Muscle of back (tissue), 11 donors: ENCODE data around the gene ARMC9. TPM values are rescaled to one million over a fixed set of nuclear protein-coding genes. Genes with fewer than 3 reads are reported as not detected.

Source experiments
- DNase-seq, 3 donors: peaks; one replicate each; pipeline versions ENCODE4 v3.0.0 to v3.0.0-alpha.2; 2013
- polyA plus RNA-seq, 10 donors: library from polyadenylated mRNA; unstranded; fragments of 120-200 nt; gene quantifications; one replicate each; pipeline ENCODE4 v1.2.1, GENCODE V29; 2013; ENCODE audit not compliant: insufficient read length in 10 of 10

ARMC9 gene
- polyA plus RNA-seq, 10 donors = 4.0 to 6.7 (median 5.1) TPM

- no peak for DNase-seq
Measured at GRCh38 chr2:231379266-231380215, 181.1 kb downstream of the ARMC9 start.

GRCh38 chr2:231380307-231380706, 181.9 kb downstream of the ARMC9 start:
- no peak for DNase-seq

- DNase-seq = no peak
Measured at GRCh38 chr2:231380991-231381847, 182.8 kb downstream of the ARMC9 start.

- DNase-seq = no peak
Measured at GRCh38 chr2:231382116-231382515, 183.7 kb downstream of the ARMC9 start.

- no peak for DNase-seq
Measured at GRCh38 chr2:231383416-231384108, 185.1 kb downstream of the ARMC9 start.

GRCh38 chr2:231384109-231384435, 185.6 kb downstream of the ARMC9 start:
- no peak for DNase-seq

- no peak for DNase-seq
Measured at GRCh38 chr2:231384970-231385369, 186.5 kb downstream of the ARMC9 start.

GRCh38 chr2:231385429-231385828, 187.0 kb downstream of the ARMC9 start:
- DNase-seq = no peak

- no peak for DNase-seq
Measured at GRCh38 chr2:231386446-231386845, 188.0 kb downstream of the ARMC9 start.

- peak in 2 of 3 donors; percentile 46 to 75 for DNase-seq
Measured at GRCh38 chr2:231387904-231388724, 189.7 kb downstream of the ARMC9 start.

GRCh38 chr2:231388725-231389346, 190.4 kb downstream of the ARMC9 start:
- no peak for DNase-seq

GRCh38 chr2:231390667-231391066, 192.2 kb downstream of the ARMC9 start:
- no peak for DNase-seq

- no peak for DNase-seq
Measured at GRCh38 chr2:231391981-231392380, 193.6 kb downstream of the ARMC9 start.

- DNase-seq = no peak
Measured at GRCh38 chr2:231392431-231393148, 194.2 kb downstream of the ARMC9 start.

GRCh38 chr2:231393149-231394131, 195.0 kb downstream of the ARMC9 start:
- DNase-seq = no peak

- no peak for DNase-seq
Measured at GRCh38 chr2:231394211-231395141, 196.0 kb downstream of the ARMC9 start.
